Hematopoietic multipotent progenitor cell treated with erythropoietin and hydrocortisone succinate and interleukin-3 and kit ligand, for 4 days (in vitro differentiated cells): Measurements from ENCODE around the gene PROB1.
A peak's percentile ranks its signal among the peaks of the same experiment; 100 is the strongest.
"Not testable (repeated sequence)": the region's sequence is repeated elsewhere in the genome, so short reads cannot be mapped to it uniquely, and the experiment has no call there.

ENCODE experiments used
- DNase-seq: peaks from one replicate; pipeline ENCODE4 v3.0.0-alpha.2; 2015

Gene PROB1

GRCh38 chr5:139392324-139392677 is 2.6 kb downstream of the PROB1 start:
- DNase-seq = no peak

- DNase-seq = no peak
Measured at GRCh38 chr5:139391570-139392323, 3.2 kb downstream of the PROB1 start.

GRCh38 chr5:139390639-139391569 is 4.0 kb downstream of the PROB1 start:
- no peak for DNase-seq

- peak; percentile 67 for DNase-seq
Measured at GRCh38 chr5:139389701-139390638, 4.9 kb downstream of the PROB1 start, which contains the start of gene MZB1. MZB1 (minus strand) TSS chr5:139389913; CDS start chr5:139389856, 57 bp downstream.

- DNase-seq = peak; percentile 80
Measured at GRCh38 chr5:139388198-139388821, 6.6 kb downstream of the PROB1 start.

- DNase-seq = no peak
Measured at GRCh38 chr5:139387611-139388197, 7.2 kb downstream of the PROB1 start.

GRCh38 chr5:139386956-139387355 is 7.9 kb downstream of the PROB1 start:
- not testable (repeated sequence) for DNase-seq

- peak; percentile 49 for DNase-seq
Measured at GRCh38 chr5:139386050-139386438, 8.9 kb downstream of the PROB1 start.

GRCh38 chr5:139385061-139386049 is 9.5 kb downstream of the PROB1 start:
- DNase-seq = peak; percentile 56

- no peak for DNase-seq
Measured at GRCh38 chr5:139384591-139385051, 10.3 kb downstream of the PROB1 start.

GRCh38 chr5:139383993-139384590 is 10.8 kb downstream of the PROB1 start:
- no peak for DNase-seq

- peak; percentile 50 for DNase-seq
Measured at GRCh38 chr5:139383275-139383992, 11.5 kb downstream of the PROB1 start, which contains the start of gene SLC23A1. SLC23A1 (minus strand) TSS chr5:139383297; CDS start chr5:139383253, 44 bp downstream.

GRCh38 chr5:139382807-139383206 is 12.1 kb downstream of the PROB1 start:
- no peak for DNase-seq

- no peak for DNase-seq
Measured at GRCh38 chr5:139381837-139382761, 12.8 kb downstream of the PROB1 start.

- no peak for DNase-seq
Measured at GRCh38 chr5:139379626-139380449, 15.1 kb downstream of the PROB1 start.

- DNase-seq = no peak
Measured at GRCh38 chr5:139378941-139379361, 16.0 kb downstream of the PROB1 start.
